ENCODE data around the gene MTREX. TPM values are rescaled to one million over a fixed set of nuclear protein-coding genes. Genes with fewer than 3 reads are reported as not detected.

MTREX gene
- total and polyA plus RNA-seq, 2 donors (not counting 1 experiment from before 2014, with no cell fraction given) = 7.9 to 94.0 TPM

- no peak overlapping the region for H2AFZ ChIP-seq (ENCODE audit: insufficient read depth, low read depth, low read length, poor library complexity, severe bottlenecking)
- H3K36me3 ChIP-seq (replicated peaks in 1 of 2; ENCODE audit: control extremely low read depth in 1 of 2, control insufficient read depth in 1 of 2, extremely low read depth in 1 of 2, insufficient read depth in 2 of 2, low read length in 1 of 2) = peaks cover 20 to 54% of the 10 kb centered on the region in 2 experiments
- no peak overlapping the region for H3K4me3 Mint-ChIP-seq
- no peaks in the 10 kb centered on the region for H4K20me1 ChIP-seq (ENCODE audit: control insufficient read depth, insufficient read depth, low read length, poor library complexity, severe bottlenecking)
- no peaks in the 10 kb centered on the region for H3K9me3 Mint-ChIP-seq (ENCODE audit: insufficient read depth)
- H3K27ac Mint-ChIP-seq = no peak overlapping the region
- ChIA-PET CTCF (no interaction called here), POLR2A (no interaction called here)
- DNase-seq = no peak
- no peak overlapping the region for H3K4me2 ChIP-seq (replicated peaks; ENCODE audit: low read depth, low read length, poor library complexity, severe bottlenecking)
- H3K27ac ChIP-seq (ENCODE audit: low read length in 2 of 2) = no peak overlapping the region
- no peaks in the 10 kb centered on the region for H3K4me1 ChIP-seq (ENCODE audit: control insufficient read depth in 2 of 2, insufficient read depth in 2 of 2, low read length in 2 of 2)
- TF ChIP-seq, protein P1, sequence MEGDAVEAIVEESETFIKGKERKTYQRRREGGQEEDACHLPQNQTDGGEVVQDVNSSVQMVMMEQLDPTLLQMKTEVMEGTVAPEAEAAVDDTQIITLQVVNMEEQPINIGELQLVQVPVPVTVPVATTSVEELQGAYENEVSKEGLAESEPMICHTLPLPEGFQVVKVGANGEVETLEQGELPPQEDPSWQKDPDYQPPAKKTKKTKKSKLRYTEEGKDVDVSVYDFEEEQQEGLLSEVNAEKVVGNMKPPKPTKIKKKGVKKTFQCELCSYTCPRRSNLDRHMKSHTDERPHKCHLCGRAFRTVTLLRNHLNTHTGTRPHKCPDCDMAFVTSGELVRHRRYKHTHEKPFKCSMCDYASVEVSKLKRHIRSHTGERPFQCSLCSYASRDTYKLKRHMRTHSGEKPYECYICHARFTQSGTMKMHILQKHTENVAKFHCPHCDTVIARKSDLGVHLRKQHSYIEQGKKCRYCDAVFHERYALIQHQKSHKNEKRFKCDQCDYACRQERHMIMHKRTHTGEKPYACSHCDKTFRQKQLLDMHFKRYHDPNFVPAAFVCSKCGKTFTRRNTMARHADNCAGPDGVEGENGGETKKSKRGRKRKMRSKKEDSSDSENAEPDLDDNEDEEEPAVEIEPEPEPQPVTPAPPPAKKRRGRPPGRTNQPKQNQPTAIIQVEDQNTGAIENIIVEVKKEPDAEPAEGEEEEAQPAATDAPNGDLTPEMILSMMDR (IDR thresholded peaks at IDR 0.05) = no peak
- no peak for TF ChIP-seq EZH2 (IDR thresholded peaks at IDR 0.05; ENCODE audit: borderline replicate concordance, insufficient read depth, low read depth, low read length, poor library complexity, severe bottlenecking)
- H3K9ac ChIP-seq (ENCODE audit: low read length) = no peak overlapping the region
- no peaks in the 10 kb centered on the region for H3K27me3 Mint-ChIP-seq
- no peak overlapping the region for H3K4me3 ChIP-seq (ENCODE audit: control extremely low read depth in 1 of 5, extremely low read depth in 1 of 5, insufficient read depth in 1 of 5, low read depth in 2 of 5, low read length in 4 of 5)
- no peaks in the 10 kb centered on the region for H3K9me3 ChIP-seq (ENCODE audit: control extremely low read depth in 1 of 3, control insufficient read depth in 2 of 3, insufficient read depth in 1 of 3, low read length in 2 of 3)
- no peak for ATAC-seq (ENCODE audit: low read depth)
- no peaks in the 10 kb centered on the region for H3K27me3 ChIP-seq (replicated peaks in 1 of 4; ENCODE audit: control extremely low read depth in 1 of 4, control insufficient read depth in 3 of 4, insufficient read depth in 4 of 4, low read length in 3 of 4)
- intact Hi-C loops (cut with micrococcal nuclease) = no loop called here
- peaks cover 35% of the 10 kb centered on the region for H3K79me2 ChIP-seq (ENCODE audit: control insufficient read depth, insufficient read depth, low read length)
- 100% methylated on average over 1 of the region's 3 CpGs for WGBS (ENCODE audit: insufficient coverage)
- peaks cover 10% of the 10 kb centered on the region for H3K4me1 Mint-ChIP-seq
Observed at GRCh38 chr5:55331321-55331720, 23.5 kb downstream of the MTREX start.

GRCh38 chr5:55333017-55333416 lies 25.2 kb downstream of the MTREX start:
- Histone ChIP-seq H3K27ac (ENCODE audit: low read length in 2 of 2) (no peak overlapping the region), H2AFZ (ENCODE audit: insufficient read depth, low read depth, low read length, poor library complexity, severe bottlenecking) (no peak overlapping the region), H3K36me3 (replicated peaks in 1 of 2; ENCODE audit: control extremely low read depth in 1 of 2, control insufficient read depth in 1 of 2, extremely low read depth in 1 of 2, insufficient read depth in 2 of 2, low read length in 1 of 2) (peaks cover 17 to 60% of the 10 kb centered on the region in 2 experiments), H3K79me2 (ENCODE audit: control insufficient read depth, insufficient read depth, low read length) (peaks cover 35% of the 10 kb centered on the region), H3K27me3 (replicated peaks in 1 of 4; ENCODE audit: control extremely low read depth in 1 of 4, control insufficient read depth in 3 of 4, insufficient read depth in 4 of 4, low read length in 3 of 4) (no peaks in the 10 kb centered on the region), H3K9ac (ENCODE audit: low read length) (no peak overlapping the region), H4K20me1 (ENCODE audit: control insufficient read depth, insufficient read depth, low read length, poor library complexity, severe bottlenecking) (no peaks in the 10 kb centered on the region), H3K4me3 (ENCODE audit: control extremely low read depth in 1 of 5, extremely low read depth in 1 of 5, insufficient read depth in 1 of 5, low read depth in 2 of 5, low read length in 4 of 5) (no peak overlapping the region), H3K9me3 (ENCODE audit: control extremely low read depth in 1 of 3, control insufficient read depth in 2 of 3, insufficient read depth in 1 of 3, low read length in 2 of 3) (no peaks in the 10 kb centered on the region), H3K4me1 (ENCODE audit: control insufficient read depth in 2 of 2, insufficient read depth in 2 of 2, low read length in 2 of 2) (no peaks in the 10 kb centered on the region), H3K4me2 (replicated peaks; ENCODE audit: low read depth, low read length, poor library complexity, severe bottlenecking) (no peak overlapping the region)
- no peak overlapping the region for H3K4me3 Mint-ChIP-seq
- no peaks in the 10 kb centered on the region for H3K27me3 Mint-ChIP-seq
- peaks cover 15% of the 10 kb centered on the region for H3K4me1 Mint-ChIP-seq
- ATAC-seq (ENCODE audit: low read depth) (no peak), DNase-seq (no peak)
- POLR2A ChIA-PET = no interaction called here
- no CpG with 5 or more reads among the region's 1 CpG for WGBS (ENCODE audit: insufficient coverage)
- H3K27ac Mint-ChIP-seq = no peak overlapping the region
- CTCF ChIA-PET = no interaction called here
- no peaks in the 10 kb centered on the region for H3K9me3 Mint-ChIP-seq (ENCODE audit: insufficient read depth)
- intact Hi-C loops (cut with micrococcal nuclease) = no loop called here
- no peak for TF ChIP-seq EZH2 (IDR thresholded peaks at IDR 0.05; ENCODE audit: borderline replicate concordance, insufficient read depth, low read depth, low read length, poor library complexity, severe bottlenecking)
- TF ChIP-seq, protein P1 (IDR thresholded peaks at IDR 0.05) = no peak

All from B cell (primary cell).